Peyer's patch (tissue), 4 donors: ENCODE data around the gene NPLOC4. TPM values are rescaled to one million over a fixed set of nuclear protein-coding genes. Genes with fewer than 3 reads are reported as not detected.

ENCODE experiments used
- DNase-seq, 3 donors: peaks; one replicate each; pipeline ENCODE4 v3.0.0-alpha.2; 2017 to 2019
- H3K27ac ChIP-seq, 4 donors: fragments of 200-600 bp; sonication (generic); one replicate each; pipeline ENCODE4 v1.5.1; 2016 to 2019
- H3K27me3 ChIP-seq, 2 donors: fragments of 200-600 bp; sonication (generic); one replicate each; pipeline ENCODE4 v1.5.1; 2019
- H3K36me3 ChIP-seq, 3 donors: fragments of 200-600 bp; sonication (generic); one replicate each; pipeline ENCODE4 v1.5.1; 2016 to 2019
- H3K4me1 ChIP-seq, 4 donors: fragments of 200-600 bp; sonication (generic); one replicate each; pipeline ENCODE4 v1.5.1; 2016 to 2019
- H3K4me3 ChIP-seq, 4 donors: fragments of 200-600 bp; sonication (generic); 1 replicate in 3 of 4; 2 replicates in 1 of 4; pipeline ENCODE4 v1.5.1; 2016 to 2019; ENCODE audit warnings: mild to moderate bottlenecking in 1 of 4
- H3K9me3 ChIP-seq, 4 donors: fragments of 200-600 bp; sonication (generic); one replicate each; pipeline ENCODE4 v1.5.1; 2016 to 2019; ENCODE audit warnings: mild to moderate bottlenecking in 1 of 4
- POLR2A ChIP-seq, 2 donors: fragments of 450-650 bp; IDR thresholded peaks; one replicate each; pipeline ENCODE4 v1.5.1; 2017; ENCODE audit warnings: antibody characterized with exemption in 2 of 2, mild to moderate bottlenecking in 2 of 2, moderate library complexity in 2 of 2
- total RNA-seq, 4 donors: library from RNA; depleted of rRNA; stranded (reverse); fragments of >200 nt; gene quantifications; one replicate each; pipeline ENCODE4 v1.1.0, GENCODE V29; 2016
- TF ChIP-seq, protein P1 (sequence below), 6 experiments: fragments of 450-650 bp in 4 of 6; fragments of 200-600 bp in 2 of 6; sonication (generic) in 1 of 6; IDR thresholded peaks; one replicate each; pipeline ENCODE4 v1.5.1; 2017 to 2019; ENCODE audit warnings: antibody characterized with exemption in 6 of 6, mild to moderate bottlenecking in 3 of 6, moderate library complexity in 1 of 6

NPLOC4 gene
- total RNA-seq, 4 donors from 2014 or later, result 77.2 to 911 (median 122) TPM

DNA sequence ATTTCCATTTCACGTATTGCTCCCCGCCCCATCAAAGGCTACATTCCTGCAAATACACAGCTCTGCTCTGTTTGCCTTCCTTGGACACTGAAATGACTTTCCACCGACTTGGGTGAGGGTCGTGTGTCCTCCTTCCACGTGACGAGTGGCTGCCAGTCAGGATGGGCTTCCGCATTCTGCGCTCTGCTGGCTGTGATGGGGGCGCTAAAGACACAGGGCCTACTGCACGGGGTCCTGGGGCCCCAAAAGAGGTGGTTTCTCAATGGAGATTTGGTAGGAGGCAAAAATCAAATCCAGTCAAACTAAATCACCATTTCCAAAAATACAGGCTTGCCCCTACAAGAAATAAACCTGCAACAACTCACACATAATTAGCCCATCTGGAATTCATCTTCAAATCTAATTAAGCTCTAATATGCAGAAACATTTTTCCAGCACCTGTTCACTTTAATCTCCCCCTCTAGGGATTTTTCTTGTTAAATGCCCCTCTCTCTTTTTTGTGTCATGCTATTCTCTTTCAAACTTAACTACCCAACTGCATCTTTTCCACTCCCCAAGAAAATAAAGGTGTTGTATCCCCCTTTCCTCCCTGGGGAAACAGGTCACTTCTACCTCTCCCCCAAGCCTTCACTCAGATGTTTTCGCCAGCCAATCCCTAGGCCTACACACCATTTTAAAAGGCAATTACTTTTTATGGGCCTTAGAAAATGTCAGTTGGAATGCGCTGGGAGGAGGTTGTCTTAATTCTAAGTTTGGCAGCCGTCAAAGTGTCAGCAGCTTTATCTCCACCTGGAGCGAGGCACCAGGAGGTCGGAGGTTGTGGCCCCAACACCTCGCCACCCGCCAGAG, 62.9 kb downstream of the NPLOC4 start:
- no peak for DNase-seq
- no peak overlapping the region for H3K27ac ChIP-seq
- no peak overlapping the region for H3K4me3 ChIP-seq
- no peaks in the 10 kb centered on the region for H3K27me3 ChIP-seq
- H3K9me3 ChIP-seq, result no peaks in the 10 kb centered on the region
- H3K4me1 ChIP-seq, result no peaks in the 10 kb centered on the region
- peaks cover 0 to 77% (median 0%) of the 10 kb centered on the region in 3 donors for H3K36me3 ChIP-seq
- TF ChIP-seq, protein P1, sequence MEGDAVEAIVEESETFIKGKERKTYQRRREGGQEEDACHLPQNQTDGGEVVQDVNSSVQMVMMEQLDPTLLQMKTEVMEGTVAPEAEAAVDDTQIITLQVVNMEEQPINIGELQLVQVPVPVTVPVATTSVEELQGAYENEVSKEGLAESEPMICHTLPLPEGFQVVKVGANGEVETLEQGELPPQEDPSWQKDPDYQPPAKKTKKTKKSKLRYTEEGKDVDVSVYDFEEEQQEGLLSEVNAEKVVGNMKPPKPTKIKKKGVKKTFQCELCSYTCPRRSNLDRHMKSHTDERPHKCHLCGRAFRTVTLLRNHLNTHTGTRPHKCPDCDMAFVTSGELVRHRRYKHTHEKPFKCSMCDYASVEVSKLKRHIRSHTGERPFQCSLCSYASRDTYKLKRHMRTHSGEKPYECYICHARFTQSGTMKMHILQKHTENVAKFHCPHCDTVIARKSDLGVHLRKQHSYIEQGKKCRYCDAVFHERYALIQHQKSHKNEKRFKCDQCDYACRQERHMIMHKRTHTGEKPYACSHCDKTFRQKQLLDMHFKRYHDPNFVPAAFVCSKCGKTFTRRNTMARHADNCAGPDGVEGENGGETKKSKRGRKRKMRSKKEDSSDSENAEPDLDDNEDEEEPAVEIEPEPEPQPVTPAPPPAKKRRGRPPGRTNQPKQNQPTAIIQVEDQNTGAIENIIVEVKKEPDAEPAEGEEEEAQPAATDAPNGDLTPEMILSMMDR (IDR thresholded peaks at IDR 0.05), result no peak
- TF ChIP-seq POLR2A (IDR thresholded peaks at IDR 0.05), result no peak

DNA sequence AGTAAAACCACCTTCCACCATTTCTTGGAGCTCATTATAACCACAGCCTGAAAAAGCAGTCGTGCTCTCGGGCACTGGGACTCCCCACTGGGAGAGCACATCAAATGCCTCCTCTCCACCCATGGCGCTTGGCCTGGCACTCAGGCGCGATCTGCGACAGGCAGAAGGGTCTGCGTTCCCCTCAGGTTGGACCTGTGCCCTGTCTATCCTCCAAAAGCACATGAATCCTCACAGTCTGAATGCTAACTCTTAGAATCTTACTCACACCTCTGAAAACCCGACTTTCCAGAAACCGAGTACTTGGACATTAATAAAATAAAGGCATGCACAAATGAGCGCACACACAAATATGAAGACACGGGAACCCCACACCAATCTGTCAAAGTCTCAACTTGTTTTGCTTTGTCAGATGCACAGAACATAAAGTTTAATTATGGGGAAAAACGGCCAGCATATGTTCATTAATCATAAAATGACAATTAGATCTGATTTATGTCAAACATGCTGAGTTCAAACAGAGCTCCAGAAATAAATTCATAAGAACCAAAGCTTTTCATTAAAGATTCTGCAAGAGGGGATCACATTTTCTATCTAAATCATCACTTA, 64.2 kb downstream of the NPLOC4 start:
- Histone ChIP-seq H3K36me3 (peaks cover 0 to 78% (median 0%) of the 10 kb centered on the region in 3 donors), H3K27ac (no peak overlapping the region)

DNA sequence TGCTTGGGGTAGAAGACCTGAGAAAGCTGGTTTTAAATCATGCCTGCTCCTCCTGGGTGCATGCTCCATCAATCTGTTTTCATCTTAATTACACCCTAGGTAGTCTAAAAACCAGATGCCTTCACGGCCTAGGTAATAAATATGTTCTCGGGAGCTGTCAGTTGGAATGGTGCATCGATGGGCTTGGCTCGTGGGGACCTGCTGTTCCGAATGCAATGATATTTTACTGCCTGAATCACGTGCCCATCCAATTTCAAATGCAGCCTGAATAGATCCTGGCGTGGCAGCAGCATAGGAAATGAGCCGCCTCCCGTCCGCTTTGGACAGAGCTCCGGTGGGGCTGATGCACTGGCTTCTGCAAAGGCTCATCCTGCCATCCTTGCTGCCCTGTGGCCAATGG, 65.9 kb downstream of the NPLOC4 start:
- H3K27me3 ChIP-seq, result no peaks in the 10 kb centered on the region
- no peak for TF ChIP-seq POLR2A (IDR thresholded peaks at IDR 0.05)
- H3K36me3 ChIP-seq, result peaks cover 0 to 84% (median 0%) of the 10 kb centered on the region in 3 donors
- H3K4me1 ChIP-seq, result peaks cover 0 to 24% (median 0%) of the 10 kb centered on the region in 4 donors
- DNase-seq, result no peak
- no peak overlapping the region for H3K27ac ChIP-seq
- no peaks in the 10 kb centered on the region for H3K9me3 ChIP-seq
- no peak overlapping the region for H3K4me3 ChIP-seq

More for the DNA sequence above, 64.2 kb downstream of the NPLOC4 start:
- H3K9me3 ChIP-seq, result no peaks in the 10 kb centered on the region
- no peaks in the 10 kb centered on the region for H3K27me3 ChIP-seq
- TF ChIP-seq POLR2A (IDR thresholded peaks at IDR 0.05), result no peak
- TF ChIP-seq, protein P1 (IDR thresholded peaks at IDR 0.05), result no peak
- DNase-seq, result no peak
- H3K4me3 ChIP-seq, result no peak overlapping the region
- H3K4me1 ChIP-seq, result peaks cover 0 to 7% (median 0%) of the 10 kb centered on the region in 4 donors

DNA sequence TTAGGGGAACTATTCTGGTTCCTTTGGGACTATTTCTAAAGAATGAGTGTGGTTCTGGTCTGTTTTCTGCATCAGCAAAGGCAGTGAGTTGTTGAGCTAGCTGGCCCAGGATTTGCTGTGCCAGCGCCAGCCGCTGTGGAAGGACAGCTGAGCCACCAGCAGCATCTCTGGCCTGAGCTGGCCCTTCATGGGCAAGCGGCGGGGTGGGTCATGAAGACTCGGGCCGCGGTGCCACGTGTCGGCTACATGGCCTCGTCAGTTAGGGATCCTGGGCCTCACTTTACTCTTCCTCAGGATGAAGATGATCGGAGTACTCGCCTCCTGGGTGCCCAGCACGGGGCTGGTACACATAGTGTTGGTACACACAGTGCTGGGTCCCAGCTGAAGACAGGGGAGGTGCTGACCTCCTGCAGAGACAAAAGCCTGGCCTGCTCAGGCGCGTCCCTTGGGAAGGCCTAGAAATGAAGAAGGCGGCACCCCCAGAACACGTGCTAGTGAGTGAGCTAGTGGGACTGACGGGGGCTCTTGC, 66.9 kb downstream of the NPLOC4 start:
- peaks cover 0 to 29% (median 0%) of the 10 kb centered on the region in 4 donors for H3K4me1 ChIP-seq
- DNase-seq, result no peak
- peaks cover 0 to 85% (median 0%) of the 10 kb centered on the region in 3 donors for H3K36me3 ChIP-seq
- H3K4me3 ChIP-seq, result no peak overlapping the region
- no peak overlapping the region for H3K27ac ChIP-seq
- H3K27me3 ChIP-seq, result no peaks in the 10 kb centered on the region
- H3K9me3 ChIP-seq, result no peaks in the 10 kb centered on the region
- TF ChIP-seq POLR2A (IDR thresholded peaks at IDR 0.05), result no peak
- TF ChIP-seq, protein P1 (IDR thresholded peaks at IDR 0.05), result no peak

DNA sequence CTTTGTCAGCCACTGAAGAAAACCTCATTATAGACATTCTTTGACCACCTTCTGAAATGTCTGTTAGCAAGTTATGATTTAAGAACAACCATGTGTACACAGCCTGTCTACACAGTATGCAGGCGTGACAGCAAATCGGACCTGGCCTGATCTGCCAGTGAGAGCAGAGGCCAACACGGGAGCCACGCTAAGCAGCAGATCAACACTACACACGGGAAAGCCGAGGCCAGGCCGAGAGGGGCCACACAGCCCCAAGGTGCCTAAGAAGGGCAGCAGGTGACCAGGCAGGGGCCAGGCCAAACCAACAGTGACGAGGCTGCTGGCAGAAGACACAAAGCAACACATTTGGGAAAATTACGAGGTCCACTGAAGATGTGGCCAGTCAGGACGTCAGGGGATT, 68.5 kb downstream of the NPLOC4 start:
- Histone ChIP-seq H3K9me3 (no peaks in the 10 kb centered on the region), H3K4me3 (no peak overlapping the region), H3K4me1 (peaks cover 0 to 29% (median 0%) of the 10 kb centered on the region in 4 donors), H3K36me3 (peaks cover 0 to 86% (median 0%) of the 10 kb centered on the region in 3 donors), H3K27me3 (no peaks in the 10 kb centered on the region), H3K27ac (no peak overlapping the region)
- no peak for DNase-seq
- no peak for TF ChIP-seq POLR2A (IDR thresholded peaks at IDR 0.05)
- TF ChIP-seq, protein P1 (IDR thresholded peaks at IDR 0.05), result no peak

DNA sequence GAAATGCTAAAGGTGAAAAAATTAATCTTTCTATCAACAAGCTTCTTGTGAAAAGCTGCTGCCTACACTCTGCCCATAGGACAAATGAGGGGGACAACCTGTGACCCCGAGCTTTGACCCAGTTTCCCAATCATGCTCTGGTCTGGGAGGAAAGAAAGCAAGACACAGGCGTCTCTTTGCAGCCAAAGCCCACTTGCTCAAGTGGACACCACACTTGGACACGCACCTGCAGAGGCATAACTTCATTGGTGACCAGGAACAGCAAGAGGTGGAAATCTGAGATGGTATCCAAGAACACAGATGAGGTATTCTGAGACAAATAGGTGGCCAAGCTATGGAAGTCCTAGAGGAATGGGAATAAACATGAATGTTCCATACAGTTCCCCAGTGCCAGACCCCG, 69.7 kb downstream of the NPLOC4 start:
- no peak for DNase-seq
- H3K27me3 ChIP-seq, result no peaks in the 10 kb centered on the region
- no peak for TF ChIP-seq POLR2A (IDR thresholded peaks at IDR 0.05)
- TF ChIP-seq, protein P1 (IDR thresholded peaks at IDR 0.05), result no peak
- peaks cover 0 to 88% (median 0%) of the 10 kb centered on the region in 3 donors for H3K36me3 ChIP-seq
- no peaks in the 10 kb centered on the region for H3K9me3 ChIP-seq
- peaks cover 0 to 29% (median 0%) of the 10 kb centered on the region in 4 donors for H3K4me1 ChIP-seq
- peak overlapping the region; percentile 25 to 80 (median 68) for H3K27ac ChIP-seq
- no peak overlapping the region for H3K4me3 ChIP-seq
